Karpas-422 (cell line): ENCODE data around the gene TAMALIN. TPM values are rescaled to one million over a fixed set of nuclear protein-coding genes. Genes with fewer than 3 reads are reported as not detected.
A peak's percentile ranks its signal among the peaks of the same experiment; 100 is the strongest.

ENCODE experiments used
- DNase-seq: peaks from one replicate; pipeline ENCODE4 v3.0.0-alpha.2; 2015
- H2AFZ ChIP-seq: fragments of 200-600 bp; sonication (generic); 2 replicates; pipeline ENCODE4 v1.6.1; 2014; ENCODE audit warnings: antibody characterized with exemption, low read length, mixed read lengths
- H3K27ac ChIP-seq: fragments of 200-600 bp; sonication (generic); 2 replicates; pipeline ENCODE4 v1.5.1; 2014; ENCODE audit warnings: mild to moderate bottlenecking, low read length, moderate library complexity
- H3K27me3 ChIP-seq: fragments of 200-600 bp; sonication (generic); 2 replicates; pipeline ENCODE4 v1.6.1; 2014; ENCODE audit warnings: low read length, mixed read lengths
- H3K36me3 ChIP-seq: fragments of 200-600 bp; sonication (generic); 2 replicates; pipeline ENCODE4 v1.6.1; 2014; ENCODE audit warnings: low read length, mixed read lengths; ENCODE audit not compliant: insufficient read depth
- H3K4me1 ChIP-seq: fragments of 200-600 bp; sonication (generic); 2 replicates; pipeline ENCODE4 v1.6.1; 2014; ENCODE audit warnings: mild to moderate bottlenecking, low read length, mixed read lengths
- H3K4me2 ChIP-seq: fragments of 200-600 bp; sonication (generic); 2 replicates; pipeline ENCODE4 v1.6.1; 2014; ENCODE audit warnings: low read length, low read depth, mild to moderate bottlenecking; ENCODE audit not compliant: poor library complexity, severe bottlenecking
- H3K4me3 ChIP-seq: fragments of 200-600 bp; sonication (generic); 2 replicates; pipeline ENCODE4 v1.5.1; 2014; ENCODE audit warnings: mild to moderate bottlenecking, antibody characterized with exemption, low read length, mixed read lengths
- H3K79me2 ChIP-seq: fragments of 200-600 bp; sonication (generic); 2 replicates; pipeline ENCODE4 v1.6.1; 2014; ENCODE audit warnings: mild to moderate bottlenecking, low read length, mixed read lengths
- H3K9ac ChIP-seq: fragments of 200-600 bp; sonication (generic); 2 replicates; pipeline ENCODE4 v1.6.0; 2014; ENCODE audit warnings: low read length
- H3K9me2 ChIP-seq: fragments of 200-600 bp; sonication (generic), shearing (Covaris generic); replicated peaks from 2 replicates; pipeline ENCODE4 v1.6.0; 2014; ENCODE audit warnings: mild to moderate bottlenecking, low read length, moderate library complexity; ENCODE audit not compliant: insufficient read depth
- H3K9me3 ChIP-seq: fragments of 300-700, 200-600 bp; sonication (generic); 2 replicates; pipeline ENCODE4 v1.6.1; 2014; ENCODE audit warnings: low read length, mixed read lengths
- H4K20me1 ChIP-seq: fragments of 200-600 bp; sonication (generic); 2 replicates; pipeline ENCODE4 v1.6.1; 2014; ENCODE audit warnings: mild to moderate bottlenecking, antibody characterized with exemption, low read length, low read depth; ENCODE audit not compliant: insufficient read depth
- total RNA-seq: library from RNA; depleted of rRNA; stranded (reverse); fragments of >200 nt; shearing (Covaris generic); gene quantifications from 2 replicates; pipeline ENCODE4 v1.2.3, GENCODE V29; 2014; ENCODE audit warnings: low replicate concordance

The TAMALIN gene
- total RNA-seq, 1 experiment from 2014 or later, result not detected

GRCh38 chr12:52032446-52032803 lies 25.7 kb downstream of the TAMALIN start:
- DNase-seq, result no peak
- peak overlapping the region; percentile 95 for H2AFZ ChIP-seq
- H3K4me3 ChIP-seq, result peak overlapping the region; percentile 68; the same call in 1 of the 2 replicates
- no peaks in the 10 kb centered on the region for H3K9me3 ChIP-seq
- H3K79me2 ChIP-seq, result no peaks in the 10 kb centered on the region
- H3K36me3 ChIP-seq, result no peaks in the 10 kb centered on the region
- H3K27me3 ChIP-seq, result no peaks in the 10 kb centered on the region
- H3K27ac ChIP-seq, result no peak overlapping the region
- H3K9me2 ChIP-seq, result no peaks in the 10 kb centered on the region
- peaks cover 45% of the 10 kb centered on the region for H3K4me1 ChIP-seq
- peak overlapping the region; percentile 57 for H3K9ac ChIP-seq
- peak overlapping the region; percentile 91 for H3K4me2 ChIP-seq
- no peaks in the 10 kb centered on the region for H4K20me1 ChIP-seq

DNA sequence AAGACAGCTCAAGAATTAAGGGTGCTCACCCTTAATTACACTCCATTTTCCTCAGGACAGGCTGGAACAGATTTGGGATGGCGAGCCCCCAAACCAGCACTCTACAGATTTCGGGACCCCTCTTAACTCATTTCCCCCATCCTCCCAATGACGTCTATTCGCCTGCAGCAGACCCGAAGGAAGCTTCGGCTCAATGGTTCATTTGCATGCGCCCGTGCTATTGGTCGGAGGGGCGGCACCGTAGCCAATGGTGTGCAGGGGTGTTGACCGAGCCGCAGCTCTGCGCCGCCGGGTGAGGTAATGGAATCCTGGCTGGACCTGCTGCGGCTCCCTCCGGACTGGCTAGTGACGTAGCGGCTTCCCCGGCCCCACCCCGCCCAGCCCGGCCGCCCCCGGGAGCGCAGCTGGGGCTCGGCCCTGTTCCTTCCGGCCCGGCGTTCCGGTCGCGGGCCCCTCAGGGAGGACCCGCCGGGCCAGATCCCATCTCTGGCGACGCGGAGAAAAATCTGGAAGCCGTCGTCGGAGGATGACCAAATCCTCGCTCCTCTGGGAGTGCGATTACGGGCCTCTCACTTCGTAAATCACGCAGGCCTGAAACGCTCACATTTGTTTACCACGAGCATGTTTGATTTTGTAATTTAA lies 26.2 kb downstream of the TAMALIN start:
- peak overlapping the region; percentile 95 for H2AFZ ChIP-seq
- no peaks in the 10 kb centered on the region for H3K36me3 ChIP-seq
- no peaks in the 10 kb centered on the region for H4K20me1 ChIP-seq
- no peaks in the 10 kb centered on the region for H3K27me3 ChIP-seq
- H3K4me1 ChIP-seq, result peaks cover 44% of the 10 kb centered on the region
- DNase-seq, result peak; percentile 97
- peak overlapping the region; percentile 68 for H3K4me3 ChIP-seq
- no peaks in the 10 kb centered on the region for H3K9me3 ChIP-seq
- peak overlapping the region; percentile 36; the same call in 1 of the 2 replicates for H3K27ac ChIP-seq
- H3K9me2 ChIP-seq, result no peaks in the 10 kb centered on the region
- peak overlapping the region; percentile 91 for H3K4me2 ChIP-seq
- H3K9ac ChIP-seq, result peak overlapping the region; percentile 77
- H3K79me2 ChIP-seq, result no peaks in the 10 kb centered on the region

DNA sequence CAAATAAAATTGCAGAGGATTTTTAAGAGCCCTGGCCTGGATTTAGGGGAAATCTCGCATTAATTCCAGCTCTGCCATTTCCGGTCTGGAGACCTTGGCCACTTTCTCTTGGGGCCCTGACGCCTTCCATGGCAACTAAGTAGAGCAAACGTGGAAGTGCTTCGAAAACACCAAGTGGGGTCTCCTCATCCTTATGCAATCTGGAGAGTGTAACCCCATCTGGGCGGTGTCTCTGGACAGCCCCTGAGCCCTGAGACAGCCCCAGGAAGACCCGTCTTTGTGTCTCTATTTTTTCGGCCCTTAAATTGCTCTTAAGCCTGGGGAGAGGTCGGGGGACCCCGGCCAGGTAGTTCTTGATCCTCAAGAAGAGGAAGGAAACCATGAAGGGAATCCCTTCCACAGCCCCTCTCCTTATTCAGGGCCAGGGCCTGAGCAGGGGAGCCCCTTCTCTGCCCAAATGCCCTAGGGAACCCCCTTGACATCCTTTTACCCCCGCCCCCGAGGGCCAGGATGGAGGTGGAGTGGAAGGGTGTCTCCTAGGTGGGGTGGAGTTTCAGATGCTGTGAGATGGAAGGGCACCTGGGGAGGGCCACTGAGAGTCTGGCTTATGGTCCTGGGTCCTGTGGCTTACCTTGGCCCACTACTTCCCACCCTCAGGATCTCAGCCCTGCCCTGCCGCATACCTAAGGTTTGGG lies 26.8 kb downstream of the TAMALIN start:
- H3K27ac ChIP-seq, result peak overlapping the region; percentile 36; the same call in 1 of the 2 replicates
- H3K79me2 ChIP-seq, result no peaks in the 10 kb centered on the region
- DNase-seq, result peak; percentile 55
- no peaks in the 10 kb centered on the region for H4K20me1 ChIP-seq
- no peaks in the 10 kb centered on the region for H3K9me3 ChIP-seq
- no peaks in the 10 kb centered on the region for H3K27me3 ChIP-seq
- peaks cover 44% of the 10 kb centered on the region for H3K4me1 ChIP-seq
- H3K4me3 ChIP-seq, result peak overlapping the region; percentile 68
- peak overlapping the region; percentile 91 for H3K4me2 ChIP-seq
- H2AFZ ChIP-seq, result peak overlapping the region; percentile 85
- no peaks in the 10 kb centered on the region for H3K9me2 ChIP-seq
- H3K36me3 ChIP-seq, result no peaks in the 10 kb centered on the region
- peak overlapping the region; percentile 77 for H3K9ac ChIP-seq

DNA sequence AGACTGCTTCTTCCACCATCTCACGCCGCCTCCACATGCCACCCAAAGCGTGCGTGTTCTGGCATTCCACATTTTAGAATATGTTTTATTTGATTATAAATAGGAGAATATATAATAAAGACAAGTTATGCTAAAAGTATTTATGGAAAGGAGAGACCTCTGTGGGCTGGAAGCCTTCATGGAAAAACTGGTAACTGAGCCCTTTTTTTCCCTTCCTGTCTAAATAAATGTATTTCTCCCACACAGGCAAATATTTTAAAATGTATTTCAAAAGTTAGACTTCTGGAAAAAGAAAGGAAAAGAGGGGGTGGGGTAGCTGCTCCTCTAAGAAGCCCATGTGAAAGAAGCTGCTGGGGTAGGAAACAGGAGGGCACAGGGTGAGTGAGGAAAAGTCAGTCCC lies 28.4 kb downstream of the TAMALIN start:
- no peaks in the 10 kb centered on the region for H3K36me3 ChIP-seq

DNA sequence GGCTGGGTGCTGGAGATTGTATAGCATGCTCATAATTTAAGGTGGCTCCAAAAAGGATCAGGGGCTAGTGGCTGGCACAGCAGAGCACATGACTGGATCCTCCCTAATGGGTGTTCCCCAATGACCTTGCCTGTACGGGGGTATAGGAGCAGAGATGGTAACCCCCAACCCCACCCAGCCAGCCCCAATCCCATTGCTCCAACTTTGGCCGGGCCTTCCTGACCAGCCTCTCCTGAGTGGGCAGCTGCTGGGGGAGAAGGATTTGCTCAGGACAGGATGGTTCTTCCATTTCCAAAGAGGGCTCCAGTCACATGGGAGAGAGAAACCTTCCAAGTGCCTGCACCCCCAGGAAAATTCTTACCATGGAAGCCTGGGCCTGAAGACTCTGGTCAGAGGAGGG lies 29.2 kb downstream of the TAMALIN start:
- H3K4me1 ChIP-seq, result peaks cover 31% of the 10 kb centered on the region
- H3K4me2 ChIP-seq, result no peak overlapping the region
- H3K36me3 ChIP-seq, result no peaks in the 10 kb centered on the region
- DNase-seq, result no peak
- no peaks in the 10 kb centered on the region for H3K27me3 ChIP-seq
- H3K9me3 ChIP-seq, result no peaks in the 10 kb centered on the region
- no peak overlapping the region for H3K27ac ChIP-seq
- H3K9ac ChIP-seq, result no peak overlapping the region
- no peaks in the 10 kb centered on the region for H3K79me2 ChIP-seq
- H2AFZ ChIP-seq, result no peak overlapping the region
- H4K20me1 ChIP-seq, result 0 out of 2 replicates have a peak, but pooled peaks cover 4% of the 10 kb centered on the region
- no peak overlapping the region for H3K4me3 ChIP-seq
- H3K9me2 ChIP-seq, result no peaks in the 10 kb centered on the region

More for the DNA sequence above, 28.4 kb downstream of the TAMALIN start:
- H3K27ac ChIP-seq, result no peak overlapping the region
- no peak overlapping the region for H3K9ac ChIP-seq
- H3K27me3 ChIP-seq, result no peaks in the 10 kb centered on the region
- no peak for DNase-seq
- H3K9me2 ChIP-seq, result no peaks in the 10 kb centered on the region
- no peak overlapping the region for H2AFZ ChIP-seq
- peaks cover 32% of the 10 kb centered on the region for H3K4me1 ChIP-seq
- H3K79me2 ChIP-seq, result no peaks in the 10 kb centered on the region
- H4K20me1 ChIP-seq, result no peaks in the 10 kb centered on the region
- H3K4me2 ChIP-seq, result no peak overlapping the region
- H3K4me3 ChIP-seq, result no peak overlapping the region
- H3K9me3 ChIP-seq, result no peaks in the 10 kb centered on the region

- Histone ChIP-seq H3K27me3 (no peaks in the 10 kb centered on the region), H3K9me3 (no peaks in the 10 kb centered on the region), H3K4me2 (peak overlapping the region; percentile 75), H3K4me3 (peak overlapping the region; percentile 54; the same call in 1 of the 2 replicates), H3K9ac (peak overlapping the region; percentile 54), H2AFZ (peak overlapping the region; percentile 72; the same call in 1 of the 2 replicates), H4K20me1 (0 out of 2 replicates have a peak, but pooled peaks cover 4% of the 10 kb centered on the region), H3K79me2 (no peaks in the 10 kb centered on the region), H3K36me3 (no peaks in the 10 kb centered on the region), H3K4me1 (peaks cover 34% of the 10 kb centered on the region), H3K9me2 (no peaks in the 10 kb centered on the region), H3K27ac (no peak overlapping the region)
- peak; percentile 78 for DNase-seq
These were observed 29.9 kb downstream of the TAMALIN start for GRCh38 chr12:52036587-52037171.

DNA sequence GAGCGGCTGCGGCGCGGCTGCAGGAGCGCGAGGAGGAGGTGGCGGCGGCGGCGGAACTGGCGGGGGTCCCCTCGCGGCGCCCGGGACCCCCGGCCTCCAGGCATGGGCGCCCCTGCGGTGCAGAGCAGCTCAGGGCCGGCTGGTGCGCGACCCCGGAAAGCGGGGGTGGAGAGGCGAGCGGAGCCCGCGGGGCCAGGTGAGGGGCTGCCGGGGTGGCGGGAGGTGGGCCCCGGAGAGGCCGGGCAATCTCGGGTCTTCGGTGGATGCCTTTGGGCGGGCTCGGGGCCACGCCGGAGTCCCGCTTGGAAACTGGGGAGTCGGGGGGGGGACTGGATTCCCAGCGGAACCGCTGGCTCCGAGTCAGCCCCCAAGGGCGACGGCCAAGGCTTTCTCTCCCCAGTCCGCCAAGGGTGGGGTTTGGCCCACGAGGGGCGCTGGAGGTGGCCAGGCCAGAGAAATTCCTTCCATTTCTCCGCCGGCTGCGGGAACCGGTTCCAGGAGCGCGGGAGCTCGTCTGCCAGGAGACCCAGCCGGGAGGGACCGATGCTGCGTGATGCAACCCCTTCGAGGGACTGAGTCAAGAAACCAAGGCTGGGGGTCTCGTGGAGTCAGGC lies 30.6 kb downstream of the TAMALIN start:
- Histone ChIP-seq H3K4me1 (peaks cover 38% of the 10 kb centered on the region), H2AFZ (no peak overlapping the region; the same call in 1 of the 2 replicates), H3K9me3 (no peaks in the 10 kb centered on the region), H3K4me3 (peak overlapping the region; percentile 64), H3K27ac (no peak overlapping the region), H3K79me2 (no peaks in the 10 kb centered on the region), H3K36me3 (no peaks in the 10 kb centered on the region), H3K4me2 (peak overlapping the region; percentile 77), H3K27me3 (no peaks in the 10 kb centered on the region), H4K20me1 (0 out of 2 replicates have a peak, but pooled peaks cover 4% of the 10 kb centered on the region), H3K9ac (peak overlapping the region; percentile 61), H3K9me2 (no peaks in the 10 kb centered on the region)
- no peak for DNase-seq

GRCh38 chr12:52038447-52038846 lies 31.7 kb downstream of the TAMALIN start:
- DNase-seq, result no peak
- peaks cover 39% of the 10 kb centered on the region for H3K4me1 ChIP-seq
- no peak overlapping the region for H3K4me3 ChIP-seq
- H3K9me2 ChIP-seq, result no peaks in the 10 kb centered on the region
- no peaks in the 10 kb centered on the region for H3K27me3 ChIP-seq
- 0 out of 2 replicates have a peak, but pooled peaks cover 4% of the 10 kb centered on the region for H4K20me1 ChIP-seq
- no peaks in the 10 kb centered on the region for H3K36me3 ChIP-seq
- no peak overlapping the region for H2AFZ ChIP-seq
- no peak overlapping the region for H3K4me2 ChIP-seq
- H3K79me2 ChIP-seq, result no peaks in the 10 kb centered on the region
- H3K9me3 ChIP-seq, result no peaks in the 10 kb centered on the region
- no peak overlapping the region for H3K9ac ChIP-seq
- no peak overlapping the region for H3K27ac ChIP-seq
